Measurements from ENCODE around the gene SLC7A6OS. TPM values are rescaled to one million over a fixed set of nuclear protein-coding genes. Genes with fewer than 3 reads are reported as not detected.

The SLC7A6OS gene
- total RNA-seq, 2 experiments from 2014 or later = 28.6 to 33.4 TPM

DNA sequence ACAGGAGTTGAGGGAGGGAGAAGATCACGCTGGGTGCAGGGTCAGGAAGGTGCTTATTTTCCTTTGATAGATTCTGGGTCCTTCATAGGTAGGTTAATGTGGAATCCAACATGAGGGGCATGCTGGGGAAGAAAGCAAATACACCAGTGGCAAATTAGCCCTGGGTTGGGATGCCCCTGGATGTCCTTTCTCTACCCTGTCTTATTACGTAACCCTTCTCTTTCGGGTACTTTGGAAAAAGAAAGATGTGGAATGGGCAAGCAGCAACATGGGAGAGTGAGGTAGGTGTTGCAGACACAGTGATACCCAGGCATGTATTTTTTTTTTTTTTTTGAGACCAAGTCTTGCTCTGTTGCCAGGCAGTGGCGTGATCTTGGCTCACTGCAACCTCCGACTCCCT lies 37.3 kb downstream of the SLC7A6OS start:
- no peaks in the 10 kb centered on the region for H3K9me3 ChIP-seq (ENCODE audit: low read length)
- intact Hi-C loops (cut with micrococcal nuclease; ENCODE audit: unreplicated experiment) = no loop called here
- 0 out of 2 replicates have a peak, but pooled peaks cover 5% of the 10 kb centered on the region for H4K20me1 ChIP-seq (ENCODE audit: insufficient read depth, low read length)
- H3K4me2 ChIP-seq (ENCODE audit: low read length) = peak overlapping the region; percentile 64
- TF ChIP-seq EZH2phosphoT487 (IDR thresholded peaks at IDR 0.05; ENCODE audit: borderline replicate concordance, low read depth, low read length) (no peak), CTCF (conservative IDR thresholded peaks at IDR 0.05; ENCODE audit: low read length) (no peak)
- H3K9me2 ChIP-seq (ENCODE audit: insufficient read depth, low read length) = no peaks in the 10 kb centered on the region
- H2AFZ ChIP-seq (ENCODE audit: low read length) = no peak overlapping the region
- H3K4me1 ChIP-seq (ENCODE audit: insufficient read depth, low read length, poor library complexity, severe bottlenecking) = peaks cover 60% of the 10 kb centered on the region
- POLR2A ChIA-PET = interaction anchor here (0.9 to 2.2 kb wide), 8 partner anchors 9 to 189 kb away, joined by 3 to 17 read pairs (median 6); partner anchors contain the start of genes NFATC3, PRMT7, SLC7A6 and SLC7A6OS
- peaks cover 73% of the 10 kb centered on the region for H3K79me2 ChIP-seq (ENCODE audit: insufficient read depth, low read depth, low read length)
- peaks cover 76% of the 10 kb centered on the region for H3K36me3 ChIP-seq (ENCODE audit: insufficient read depth, low read length)
- H3K4me3 ChIP-seq (ENCODE audit: low read depth, low read length, poor library complexity, severe bottlenecking) = peak overlapping the region; percentile 15
- CTCF ChIA-PET (ENCODE audit: unreplicated experiment) = interaction anchor here (1.3 to 1.9 kb wide), 3 partner anchors 10 to 12 kb away, joined by 6 to 13 read pairs (median 6); partner anchors contain the start of gene SLC7A6
- no TSS peak for BruUV-seq (replicated peaks)
- no peak for DNase-seq (ENCODE audit: low spot score)
- H3K27ac ChIP-seq (ENCODE audit: low read depth, low read length, poor library complexity, severe bottlenecking) = peak overlapping the region; percentile 79

DNA sequence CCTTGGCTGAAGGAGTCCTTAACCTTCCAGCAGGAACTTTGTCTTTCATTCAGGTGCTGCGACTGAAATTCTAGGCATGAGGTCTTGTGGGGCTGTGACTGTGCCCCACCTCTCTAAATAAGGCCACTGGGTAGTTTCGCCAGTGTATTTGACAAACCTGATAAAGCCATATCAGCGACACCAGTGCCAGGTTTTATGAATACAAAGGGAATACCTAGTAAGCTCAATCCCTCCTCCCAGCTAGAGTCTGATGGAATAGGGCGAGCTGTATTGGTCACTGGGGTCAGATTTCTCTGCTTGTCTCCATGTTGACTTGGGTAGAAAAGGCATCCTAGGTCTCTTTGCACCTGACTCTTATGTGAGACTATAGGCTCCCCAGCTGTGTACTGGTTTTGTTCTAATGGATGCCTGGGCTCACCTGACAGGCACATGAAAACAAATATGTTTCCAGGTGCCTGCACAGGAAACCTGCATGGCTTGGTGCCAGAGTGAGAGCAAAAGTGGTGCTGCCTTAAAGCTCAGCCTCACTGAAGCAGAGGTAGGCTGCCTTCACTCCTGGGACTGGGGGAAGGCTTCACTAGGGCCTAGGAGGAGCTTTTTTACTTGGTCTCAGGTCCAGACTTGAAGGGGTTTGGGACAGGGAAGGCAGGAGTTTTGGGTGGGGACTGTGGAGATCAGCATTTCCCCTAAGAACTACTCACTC lies 38.1 kb downstream of the SLC7A6OS start:
- peaks cover 81% of the 10 kb centered on the region for H3K79me2 ChIP-seq (ENCODE audit: insufficient read depth, low read depth, low read length)
- peaks cover 66% of the 10 kb centered on the region for H3K4me1 ChIP-seq (ENCODE audit: insufficient read depth, low read length, poor library complexity, severe bottlenecking)
- H3K4me3 ChIP-seq (ENCODE audit: low read depth, low read length, poor library complexity, severe bottlenecking) = peak overlapping the region; percentile 15
- DNase-seq (ENCODE audit: low spot score) = peak; percentile 82
- H3K27ac ChIP-seq (ENCODE audit: low read depth, low read length, poor library complexity, severe bottlenecking) = peak overlapping the region; percentile 79
- TF ChIP-seq EZH2phosphoT487 (IDR thresholded peaks at IDR 0.05; ENCODE audit: borderline replicate concordance, low read depth, low read length) = no peak
- no peak for TF ChIP-seq CTCF (conservative IDR thresholded peaks at IDR 0.05; ENCODE audit: low read length)
- no TSS peak for BruUV-seq (replicated peaks)
- H3K36me3 ChIP-seq (ENCODE audit: insufficient read depth, low read length) = peaks cover 84% of the 10 kb centered on the region
- intact Hi-C loops (cut with micrococcal nuclease; ENCODE audit: unreplicated experiment) = no loop called here
- no peak overlapping the region for H2AFZ ChIP-seq (ENCODE audit: low read length)
- ChIA-PET POLR2A (interaction anchor here (0.5 to 2.2 kb wide), 16 partner anchors 9 to 955 kb away, joined by 3 to 17 read pairs (median 4); partner anchors contain the start of genes NFATC3, PRMT7, SLC7A6 and SLC7A6OS), CTCF (ENCODE audit: unreplicated experiment) (interaction anchor here (0.6 to 1.9 kb wide), 4 partner anchors 9 to 15 kb away, joined by 4 to 13 read pairs (median 6); partner anchors contain the start of gene SLC7A6)
- H4K20me1 ChIP-seq (ENCODE audit: insufficient read depth, low read length) = peaks cover 5% of the 10 kb centered on the region; the same call in 1 of the 2 replicates
- peak overlapping the region; percentile 64 for H3K4me2 ChIP-seq (ENCODE audit: low read length)
- no peaks in the 10 kb centered on the region for H3K9me3 ChIP-seq (ENCODE audit: low read length)
- H3K9me2 ChIP-seq (ENCODE audit: insufficient read depth, low read length) = no peaks in the 10 kb centered on the region

GRCh38 chr16:68270353-68270752 lies 40.4 kb downstream of the SLC7A6OS start:
- DNase-seq (ENCODE audit: low spot score) = no peak
- Histone ChIP-seq H3K4me1 (ENCODE audit: insufficient read depth, low read length, poor library complexity, severe bottlenecking) (peaks cover 74% of the 10 kb centered on the region), H3K4me2 (ENCODE audit: low read length) (no peak overlapping the region)

More at GRCh38 chr16:68270353-68270752, 40.4 kb downstream of the SLC7A6OS start:
- ChIA-PET POLR2A (interaction anchor here (0.7 kb wide), 1 partner anchor 26 kb away, joined by 3 read pairs; no protein-coding TSS in a partner anchor), CTCF (ENCODE audit: unreplicated experiment) (no interaction called here)
- H3K27ac ChIP-seq (ENCODE audit: low read depth, low read length, poor library complexity, severe bottlenecking) = peak overlapping the region; percentile 10
- H3K9me3 ChIP-seq (ENCODE audit: low read length) = no peaks in the 10 kb centered on the region
- BruUV-seq (replicated peaks) = no TSS peak
- no peak for TF ChIP-seq EZH2phosphoT487 (IDR thresholded peaks at IDR 0.05; ENCODE audit: borderline replicate concordance, low read depth, low read length)
- TF ChIP-seq CTCF (conservative IDR thresholded peaks at IDR 0.05; ENCODE audit: low read length) = no peak
- no peak overlapping the region for H3K4me3 ChIP-seq (ENCODE audit: low read depth, low read length, poor library complexity, severe bottlenecking)
- H2AFZ ChIP-seq (ENCODE audit: low read length) = no peak overlapping the region
- peaks cover 75% of the 10 kb centered on the region for H3K36me3 ChIP-seq (ENCODE audit: insufficient read depth, low read length)
- H4K20me1 ChIP-seq (ENCODE audit: insufficient read depth, low read length) = peaks cover 8% of the 10 kb centered on the region; the same call in 1 of the 2 replicates
- intact Hi-C loops (cut with micrococcal nuclease; ENCODE audit: unreplicated experiment) = no loop called here
- no peaks in the 10 kb centered on the region for H3K9me2 ChIP-seq (ENCODE audit: insufficient read depth, low read length)
- H3K79me2 ChIP-seq (ENCODE audit: insufficient read depth, low read depth, low read length) = peaks cover 92% of the 10 kb centered on the region

Measured in OCI-LY7 (cell line).